Measurements from ENCODE around the gene FLG. TPM values are rescaled to one million over a fixed set of nuclear protein-coding genes. Genes with fewer than 3 reads are reported as not detected.
"Not testable (repeated sequence)": the region's sequence is repeated elsewhere in the genome, so short reads cannot be mapped to it uniquely, and the experiment has no call there.

FLG gene
- polyA plus RNA-seq, 4 donors: 0.01 to 0.50 TPM; not detected in 2

- 79 to 94% (median 88%) methylated on average over 17 of the region's 17 CpGs for WGBS, 3 donors
Measured at GRCh38 chr1:152309320-152309901, 15.6 kb downstream of the FLG start.

DNA sequence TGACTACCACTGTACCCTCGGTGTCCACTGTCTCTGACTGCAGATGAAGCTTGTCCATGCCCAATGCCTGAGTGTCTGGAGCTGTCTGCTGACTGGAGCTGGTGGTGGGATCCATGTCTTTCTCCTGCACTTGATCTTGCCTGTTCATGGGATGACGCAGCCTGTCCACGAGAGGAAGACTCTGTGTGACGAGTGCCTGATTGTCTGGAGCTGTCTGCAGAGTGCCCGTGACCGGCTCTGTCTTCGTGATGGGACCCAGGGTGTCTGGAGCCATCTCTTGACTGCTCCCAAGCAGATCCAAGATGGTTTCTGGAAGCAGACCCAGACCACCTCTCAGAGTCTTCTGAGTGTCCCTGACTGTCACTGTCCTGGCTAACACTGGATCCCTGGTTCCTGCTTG is 16.3 kb downstream of the FLG start:
- H3K27me3 ChIP-seq (ENCODE audit: control insufficient read depth in 3 of 3, insufficient read depth in 3 of 3, low read length in 3 of 3); H3K4me3 ChIP-seq (ENCODE audit: low read depth in 1 of 3, low read length in 3 of 3); FAIRE-seq; H3K4me1 ChIP-seq (ENCODE audit: control insufficient read depth in 3 of 3, insufficient read depth in 2 of 3, low read depth in 1 of 3, low read length in 2 of 3); H3K36me3 ChIP-seq (ENCODE audit: control insufficient read depth in 3 of 3, insufficient read depth in 2 of 3, low read depth in 1 of 3, low read length in 3 of 3); DNase-seq; H3K27ac ChIP-seq (ENCODE audit: low read depth in 1 of 3, low read length in 2 of 3): not testable (repeated sequence)
- peaks cover 2 to 17% of the 10 kb centered on the region in 2 donors for H3K9me3 ChIP-seq (ENCODE audit: control insufficient read depth in 2 of 2, insufficient read depth in 1 of 2, low read depth in 1 of 2, low read length in 1 of 2)
- 84 to 90% (median 87%) methylated on average over 7 of the region's 7 CpGs for WGBS, 3 donors

More at GRCh38 chr1:152309320-152309901, 15.6 kb downstream of the FLG start:
- not testable (repeated sequence) for DNase-seq; H3K27ac ChIP-seq (ENCODE audit: low read depth in 1 of 3, low read length in 2 of 3); FAIRE-seq; H3K4me1 ChIP-seq (ENCODE audit: control insufficient read depth in 3 of 3, insufficient read depth in 2 of 3, low read depth in 1 of 3, low read length in 2 of 3); H3K36me3 ChIP-seq (ENCODE audit: control insufficient read depth in 3 of 3, insufficient read depth in 2 of 3, low read depth in 1 of 3, low read length in 3 of 3); H3K27me3 ChIP-seq (ENCODE audit: control insufficient read depth in 3 of 3, insufficient read depth in 3 of 3, low read length in 3 of 3); H3K4me3 ChIP-seq (ENCODE audit: low read depth in 1 of 3, low read length in 3 of 3)
- H3K9me3 ChIP-seq (ENCODE audit: control insufficient read depth in 2 of 2, insufficient read depth in 1 of 2, low read depth in 1 of 2, low read length in 1 of 2): peaks cover 2 to 17% of the 10 kb centered on the region in 2 donors

DNA sequence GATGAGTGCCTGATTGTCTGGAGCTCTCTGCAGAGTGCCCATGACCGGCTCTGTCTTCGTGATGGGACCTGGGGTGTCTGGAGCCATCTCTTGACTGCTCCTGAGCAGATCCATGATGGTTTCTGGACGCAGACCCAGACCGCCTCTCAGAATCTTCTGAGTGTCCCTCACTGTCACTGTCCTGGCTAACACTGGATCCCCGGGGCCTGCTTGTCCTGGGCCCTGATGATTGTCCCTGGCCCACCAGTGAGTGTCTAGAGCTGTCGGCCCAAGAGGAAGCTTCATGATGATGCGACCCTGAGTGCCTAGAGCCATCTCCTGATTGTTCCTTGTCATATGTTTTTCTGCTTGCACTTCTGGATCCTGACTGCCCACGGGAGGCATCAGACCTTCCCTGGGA is 17.1 kb downstream of the FLG start:
- 87 to 92% (median 89%) methylated on average over 8 of the region's 8 CpGs for WGBS, 3 donors
- not testable (repeated sequence) for FAIRE-seq; H3K4me1 ChIP-seq (ENCODE audit: control insufficient read depth in 3 of 3, insufficient read depth in 2 of 3, low read depth in 1 of 3, low read length in 2 of 3); H3K27me3 ChIP-seq (ENCODE audit: control insufficient read depth in 3 of 3, insufficient read depth in 3 of 3, low read length in 3 of 3); DNase-seq; H3K27ac ChIP-seq (ENCODE audit: low read depth in 1 of 3, low read length in 2 of 3); H3K4me3 ChIP-seq (ENCODE audit: low read depth in 1 of 3, low read length in 3 of 3); H3K36me3 ChIP-seq (ENCODE audit: control insufficient read depth in 3 of 3, insufficient read depth in 2 of 3, low read depth in 1 of 3, low read length in 3 of 3)
- peaks cover 2 to 15% of the 10 kb centered on the region in 2 donors for H3K9me3 ChIP-seq (ENCODE audit: control insufficient read depth in 2 of 2, insufficient read depth in 1 of 2, low read depth in 1 of 2, low read length in 1 of 2)

DNA sequence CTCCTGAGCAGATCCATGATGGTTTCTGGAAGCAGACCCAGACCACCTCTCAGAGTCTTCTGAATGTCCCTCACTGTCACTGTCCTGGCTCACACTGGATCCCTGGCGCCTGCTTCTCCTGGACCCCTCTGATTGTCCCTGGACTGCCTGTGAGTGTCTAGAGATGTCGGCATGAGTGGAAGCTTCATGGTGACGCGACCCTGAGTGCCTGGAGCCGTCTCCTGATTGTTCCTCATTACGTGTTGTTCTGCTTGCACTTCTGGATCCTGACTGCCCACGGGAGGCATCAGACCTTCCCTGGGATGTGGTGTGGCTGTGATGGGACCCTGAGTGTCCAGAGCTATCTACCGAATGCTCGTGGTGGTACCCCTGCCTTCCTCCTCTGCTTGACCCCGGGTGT is 18.9 kb downstream of the FLG start:
- not testable (repeated sequence) for H3K36me3 ChIP-seq (ENCODE audit: control insufficient read depth in 3 of 3, insufficient read depth in 2 of 3, low read depth in 1 of 3, low read length in 3 of 3); FAIRE-seq; H3K4me3 ChIP-seq (ENCODE audit: low read depth in 1 of 3, low read length in 3 of 3); DNase-seq; H3K27me3 ChIP-seq (ENCODE audit: control insufficient read depth in 3 of 3, insufficient read depth in 3 of 3, low read length in 3 of 3); H3K4me1 ChIP-seq (ENCODE audit: control insufficient read depth in 3 of 3, insufficient read depth in 2 of 3, low read depth in 1 of 3, low read length in 2 of 3); H3K27ac ChIP-seq (ENCODE audit: low read depth in 1 of 3, low read length in 2 of 3)
- 89 to 93% (median 89%) methylated on average over 6 to 10 of the region's 10 CpGs for WGBS, 3 donors
- H3K9me3 ChIP-seq (ENCODE audit: control insufficient read depth in 2 of 2, insufficient read depth in 1 of 2, low read depth in 1 of 2, low read length in 1 of 2): peaks cover 2 to 15% of the 10 kb centered on the region in 2 donors

DNA sequence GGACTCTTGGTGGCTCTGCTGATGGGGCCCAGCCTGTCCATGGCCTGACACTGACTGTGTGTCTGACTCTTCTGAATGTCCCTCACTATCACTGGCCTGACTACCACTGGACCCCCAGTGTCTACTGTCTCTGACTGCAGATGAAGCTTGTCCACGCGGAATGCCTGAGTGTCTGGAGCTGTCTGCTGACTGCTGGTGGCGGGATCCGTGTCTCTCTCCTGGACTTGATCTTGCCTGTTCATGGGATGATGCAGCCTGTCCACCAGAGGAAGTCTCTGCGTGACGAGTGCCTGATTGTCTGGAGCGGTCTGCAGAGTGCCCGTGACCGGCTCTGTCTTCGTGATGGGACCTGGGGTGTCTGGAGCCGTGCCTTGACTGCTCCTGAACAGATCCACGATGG is 20.3 kb downstream of the FLG start:
- not testable (repeated sequence) for H3K27me3 ChIP-seq (ENCODE audit: control insufficient read depth in 3 of 3, insufficient read depth in 3 of 3, low read length in 3 of 3); H3K36me3 ChIP-seq (ENCODE audit: control insufficient read depth in 3 of 3, insufficient read depth in 2 of 3, low read depth in 1 of 3, low read length in 3 of 3); FAIRE-seq; H3K4me1 ChIP-seq (ENCODE audit: control insufficient read depth in 3 of 3, insufficient read depth in 2 of 3, low read depth in 1 of 3, low read length in 2 of 3); H3K27ac ChIP-seq (ENCODE audit: low read depth in 1 of 3, low read length in 2 of 3); H3K4me3 ChIP-seq (ENCODE audit: low read depth in 1 of 3, low read length in 3 of 3); DNase-seq
- WGBS, 3 donors: 91 to 96% (median 94%) methylated on average over 12 of the region's 12 CpGs
- peaks cover 0 to 10% of the 10 kb centered on the region in 2 donors for H3K9me3 ChIP-seq (ENCODE audit: control insufficient read depth in 2 of 2, insufficient read depth in 1 of 2, low read depth in 1 of 2, low read length in 1 of 2)

- H3K36me3 ChIP-seq (ENCODE audit: control insufficient read depth in 3 of 3, insufficient read depth in 2 of 3, low read depth in 1 of 3, low read length in 3 of 3); DNase-seq; H3K27ac ChIP-seq (ENCODE audit: low read depth in 1 of 3, low read length in 2 of 3); H3K27me3 ChIP-seq (ENCODE audit: control insufficient read depth in 3 of 3, insufficient read depth in 3 of 3, low read length in 3 of 3); FAIRE-seq; H3K9me3 ChIP-seq (ENCODE audit: control insufficient read depth in 2 of 2, insufficient read depth in 1 of 2, low read depth in 1 of 2, low read length in 1 of 2); H3K4me3 ChIP-seq (ENCODE audit: low read depth in 1 of 3, low read length in 3 of 3); H3K4me1 ChIP-seq (ENCODE audit: control insufficient read depth in 3 of 3, insufficient read depth in 2 of 3, low read depth in 1 of 3, low read length in 2 of 3): not testable (repeated sequence)
- WGBS, 3 donors: 94 to 96% (median 94%) methylated on average over 21 to 24 of the region's 25 CpGs
Measured at GRCh38 chr1:152303139-152303872, 21.7 kb downstream of the FLG start.

- not testable (repeated sequence) for H3K27ac ChIP-seq (ENCODE audit: low read depth in 1 of 3, low read length in 2 of 3); H3K27me3 ChIP-seq (ENCODE audit: control insufficient read depth in 3 of 3, insufficient read depth in 3 of 3, low read length in 3 of 3); H3K4me3 ChIP-seq (ENCODE audit: low read depth in 1 of 3, low read length in 3 of 3); H3K4me1 ChIP-seq (ENCODE audit: control insufficient read depth in 3 of 3, insufficient read depth in 2 of 3, low read depth in 1 of 3, low read length in 2 of 3); DNase-seq; H3K36me3 ChIP-seq (ENCODE audit: control insufficient read depth in 3 of 3, insufficient read depth in 2 of 3, low read depth in 1 of 3, low read length in 3 of 3); FAIRE-seq; H3K9me3 ChIP-seq (ENCODE audit: control insufficient read depth in 2 of 2, insufficient read depth in 1 of 2, low read depth in 1 of 2, low read length in 1 of 2)
- 80 to 93% (median 92%) methylated on average over 11 to 21 of the region's 21 CpGs for WGBS, 3 donors
Measured at GRCh38 chr1:152256394-152256793, 68.6 kb downstream of the FLG start.

All from small intestine (tissue), 7 donors.